Testis (tissue), 5 donors: ENCODE measurements around the gene SLC16A6. TPM values are rescaled to one million over a fixed set of nuclear protein-coding genes. Genes with fewer than 3 reads are reported as not detected.
"Not testable (repeated sequence)": the region's sequence is repeated elsewhere in the genome, so short reads cannot be mapped to it uniquely, and the experiment has no call there.

Experiments
- DNase-seq: peaks from one replicate; pipeline ENCODE4 v3.0.0-alpha.2; 2019
- H3K27ac ChIP-seq, 2 donors: fragments of 200-600 bp; sonication (generic); one replicate each; pipeline ENCODE4 v1.5.1; 2019
- H3K27me3 ChIP-seq: fragments of 200-600 bp; sonication (generic); one replicate; pipeline ENCODE4 v1.5.1; 2019
- H3K36me3 ChIP-seq: fragments of 200-600 bp; sonication (generic); one replicate; pipeline ENCODE4 v1.5.1; 2017; ENCODE audit warnings: low read depth; ENCODE audit errors: missing control alignments
- H3K4me1 ChIP-seq: fragments of 200-600 bp; sonication (generic); one replicate; pipeline ENCODE4 v1.5.1; 2019
- H3K4me3 ChIP-seq, 2 donors: fragments of 200-600 bp; sonication (generic); one replicate each; pipeline ENCODE4 v1.5.1; 2017 to 2019
- H3K9me3 ChIP-seq: fragments of 200-600 bp; sonication (generic); one replicate; pipeline ENCODE4 v1.5.1; 2017
- CTCF ChIP-seq, 3 experiments: fragments of 450-650 bp in 2 of 3; fragments of 200-600 bp in 1 of 3; sonication (generic) in 1 of 3; IDR thresholded peaks; one replicate each; pipeline ENCODE4 v1.5.1; 2016 to 2019; ENCODE audit warnings: antibody characterized with exemption in 3 of 3, mild to moderate bottlenecking in 2 of 3, moderate library complexity in 1 of 3
- POLR2A ChIP-seq: fragments of 450-650 bp; IDR thresholded peaks from one replicate; pipeline ENCODE4 v1.6.1; 2017; ENCODE audit warnings: antibody characterized with exemption, mild to moderate bottlenecking, moderate library complexity
- WGBS, 2 donors: methylation state at CpG; one replicate each; pipeline ENCODE4 v1.1.5; 2018; 5-methylcytosine and 5-hydroxymethylcytosine counted together
- intact Hi-C: fragments of 100-400 bp; cut with DNase I; formaldehyde crosslinking; loops from one replicate; pipeline ENCODE4 v1.15.1; 2023; ENCODE audit warnings: low total_unique reads
- long read RNA-seq, 2 donors: transcript quantifications; one replicate each; lab custom pipeline, GENCODE V29; 2026
- polyA plus RNA-seq: library from polyadenylated mRNA; stranded (reverse); fragments of 350-450 nt; fragmentation: Illumina TruSeq; extraction: RNeasy Lipid Tissue Mini Kit (QIAGEN cat#74804); gene quantifications from one replicate; pipeline ENCODE4 v1.2.3, GENCODE V29; 2014; ENCODE audit warnings: low read depth, low replicate concordance; ENCODE audit not compliant: insufficient read depth
- total RNA-seq, 2 donors: library from RNA; depleted of rRNA; stranded (reverse); fragments of >200 nt; gene quantifications; one replicate each; pipeline ENCODE4 v1.2.3, GENCODE V29; 2016

Gene SLC16A6
- total RNA-seq (1 to 10 TPM; 1.5 to 1.9 TPM), polyA plus RNA-seq (2.2 TPM)
- long read RNA-seq, donor 1, result 0 reads
- long read RNA-seq, donor 2, result 0 reads

- WGBS, 2 donors, result 1% methylated on average over 11 to 32 of the region's 96 CpGs
- Histone ChIP-seq H3K36me3 (no peaks in the 10 kb centered on the region), H3K27me3 (no peaks in the 10 kb centered on the region), H3K4me1 (no peaks in the 10 kb centered on the region), H3K27ac (peak within 1 kb of the TSS; percentile 51 to 73), H3K9me3 (no peaks in the 10 kb centered on the region), H3K4me3 (peak within 1 kb of the TSS; percentile 64 to 66)
- TF ChIP-seq POLR2A (no peak), CTCF (IDR thresholded peaks at IDR 0.05) (no peak)
- intact Hi-C loops, result no loop called here
- peak; percentile 81 for DNase-seq
These were observed at the start of gene SLC16A6, which contains the start of gene ARSG for GRCh38 chr17:68290955-68291835. Gene SLC16A6 (minus strand): TSS chr17:68291127. CDS start chr17:68278320, 12,807 bp downstream. Gene ARSG (plus strand): TSS chr17:68291495. CDS start chr17:68307494, 15,999 bp downstream.

- TF ChIP-seq POLR2A (no peak), CTCF (IDR thresholded peaks at IDR 0.05) (no peak)
- Histone ChIP-seq H3K9me3 (no peaks in the 10 kb centered on the region), H3K27me3 (no peaks in the 10 kb centered on the region), H3K36me3 (no peaks in the 10 kb centered on the region), H3K4me1 (no peaks in the 10 kb centered on the region), H3K27ac (no peak overlapping the region), H3K4me3 (no peak overlapping the region)
- WGBS, 2 donors, result 91 to 95% methylated on average over 5 to 9 of the region's 9 CpGs
- DNase-seq, result no peak
- intact Hi-C loops, result no loop called here
These were observed 43.5 kb upstream of the SLC16A6 start for GRCh38 chr17:68334393-68334792.

GRCh38 chr17:68331932-68332331, 41.0 kb upstream of the SLC16A6 start:
- WGBS, 2 donors, result 96% methylated on average over 12 of the region's 12 CpGs
- H3K27ac ChIP-seq, DNase-seq, H3K36me3 ChIP-seq, intact Hi-C loops, H3K4me3 ChIP-seq, H3K27me3 ChIP-seq, H3K4me1 ChIP-seq, H3K9me3 ChIP-seq: not testable (repeated sequence)

- TF ChIP-seq POLR2A, result no peak
- TF ChIP-seq CTCF (IDR thresholded peaks at IDR 0.05), result no peak
- Histone ChIP-seq H3K4me1 (no peaks in the 10 kb centered on the region), H3K27me3 (no peaks in the 10 kb centered on the region), H3K27ac (no peak overlapping the region), H3K9me3 (no peaks in the 10 kb centered on the region), H3K36me3 (no peaks in the 10 kb centered on the region), H3K4me3 (no peak overlapping the region)
- DNase-seq, result no peak
- 92 to 96% methylated on average over 4 to 7 of the region's 7 CpGs for WGBS, 2 donors
- intact Hi-C loops, result no loop called here
These were observed 38.4 kb upstream of the SLC16A6 start for GRCh38 chr17:68329331-68329730.

- no peaks in the 10 kb centered on the region for H3K9me3 ChIP-seq
- no peak overlapping the region for H3K4me3 ChIP-seq
- no peak for DNase-seq
- H3K27me3 ChIP-seq, result no peaks in the 10 kb centered on the region
- H3K4me1 ChIP-seq, result no peaks in the 10 kb centered on the region
- 61 to 81% methylated on average over 4 of the region's 4 CpGs for WGBS, 2 donors
- intact Hi-C loops, result no loop called here
- no peak overlapping the region for H3K27ac ChIP-seq
- H3K36me3 ChIP-seq, result no peaks in the 10 kb centered on the region
- no peak for TF ChIP-seq POLR2A
- no peak for TF ChIP-seq CTCF (IDR thresholded peaks at IDR 0.05)
These were observed 37.7 kb upstream of the SLC16A6 start for GRCh38 chr17:68328676-68329075.
